Measurements from ENCODE around the gene DENND4A.

DNA sequence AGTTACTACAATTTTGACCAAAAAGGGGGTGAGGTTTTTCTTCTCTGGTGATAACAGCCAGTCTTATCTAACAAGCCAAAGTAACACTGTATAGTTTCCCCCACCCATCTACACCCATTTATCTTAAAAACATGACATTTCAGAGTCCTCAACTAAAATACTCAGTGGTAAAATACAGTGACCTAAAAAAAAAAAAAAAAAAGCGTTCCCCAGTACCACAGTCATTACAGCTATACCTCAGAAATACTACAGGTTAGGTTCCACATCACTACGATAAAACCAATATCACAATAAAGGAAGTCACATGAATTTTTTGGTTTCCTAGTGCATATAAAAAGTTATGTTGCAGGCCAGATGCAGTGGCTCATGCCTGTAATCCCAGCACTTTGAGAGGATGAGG lies 13.8 kb downstream of the DENND4A start:
- no peak for TF ChIP-seq CTCF (IDR thresholded peaks at IDR 0.05)
- TF ChIP-seq POLR2A (IDR thresholded peaks at IDR 0.05): no peak

All from lower leg skin (tissue), 3 donors.